HepG2 (cell line): ENCODE measurements around the gene NBPF3. TPM values are rescaled to one million over a fixed set of nuclear protein-coding genes. Genes with fewer than 3 reads are reported as not detected.
A peak's percentile ranks its signal among the peaks of the same experiment; 100 is the strongest.

Experiments
- AFF4 ChIP-seq: sonication (generic); formaldehyde crosslinking; IDR thresholded peaks from 2 replicates; pipeline ENCODE4 v1.4.0; 2020; ENCODE audit warnings: missing genetic modification reagents
- GFI1 ChIP-seq: sonication (generic); formaldehyde crosslinking; IDR thresholded peaks from 2 replicates; pipeline ENCODE4 v1.5.0; 2020; ENCODE audit warnings: missing genetic modification reagents, mild to moderate bottlenecking, borderline replicate concordance
- KMT2B ChIP-seq: IDR thresholded peaks from 2 replicates; pipeline ENCODE4 v1.6.1; 2016; ENCODE audit warnings: missing genetic modification reagents, missing compliant biosample characterization
- MAFF ChIP-seq: IDR thresholded peaks from 2 replicates; pipeline ENCODE4 v1.6.1; 2011; ENCODE audit warnings: low read depth, low read length, improper control_type of control experiment
- MATR3 ChIP-seq: sonication (generic); formaldehyde crosslinking; IDR thresholded peaks from 2 replicates; pipeline ENCODE4 v1.4.0; 2020; ENCODE audit warnings: missing genetic modification reagents
- MXD4 ChIP-seq: IDR thresholded peaks from 2 replicates; pipeline ENCODE4 v1.6.1; 2016; ENCODE audit warnings: mild to moderate bottlenecking, missing biosample characterization, missing genetic modification reagents
- REST ChIP-seq, 2 experiments: IDR thresholded peaks; 2 replicates each; pipeline ENCODE4 v1.6.1; 2011 to 2012; ENCODE audit warnings: low read length in 2 of 2, borderline replicate concordance in 1 of 2, low read depth in 1 of 2, mild to moderate bottlenecking in 1 of 2, moderate library complexity in 1 of 2
- SMARCE1 ChIP-seq: fragments of 450-650 bp; IDR thresholded peaks from 2 replicates; pipeline ENCODE4 v1.6.1; 2017; ENCODE audit warnings: borderline replicate concordance
- SRSF9 ChIP-seq: fragments of 200-400 bp; formaldehyde crosslinking; IDR thresholded peaks from 2 replicates; pipeline ENCODE4 v1.6.1; 2018; ENCODE audit warnings: borderline replicate concordance, mild to moderate bottlenecking, low read depth, low read length; ENCODE audit not compliant: insufficient read depth, poor library complexity, severe bottlenecking
- TERF1 ChIP-seq: sonication (generic); formaldehyde crosslinking; IDR thresholded peaks from 2 replicates; pipeline ENCODE4 v1.8.0; 2022; ENCODE audit warnings: mild to moderate bottlenecking, missing genetic modification reagents, moderate library complexity
- ZNF12 ChIP-seq: sonication (generic); formaldehyde crosslinking; IDR thresholded peaks from 2 replicates; pipeline ENCODE4 v1.5.0; 2020; ENCODE audit warnings: missing genetic modification reagents
- ZNF547 ChIP-seq: sonication (generic); formaldehyde crosslinking; IDR thresholded peaks from 2 replicates; pipeline ENCODE4 v1.5.1; 2020; ENCODE audit warnings: mild to moderate bottlenecking, missing genetic modification reagents
- ZNF687 ChIP-seq: sonication (generic); formaldehyde crosslinking; IDR thresholded peaks from 2 replicates; pipeline ENCODE4 v1.5.1; 2020; ENCODE audit warnings: mild to moderate bottlenecking, missing genetic modification reagents, moderate library complexity
- ZNF780A ChIP-seq: sonication (generic); formaldehyde crosslinking; IDR thresholded peaks from 2 replicates; pipeline ENCODE4 v1.8.0; 2022; ENCODE audit warnings: mild to moderate bottlenecking, missing genetic modification reagents, moderate library complexity
- ZSCAN21 ChIP-seq: sonication (generic); formaldehyde crosslinking; IDR thresholded peaks from 2 replicates; pipeline ENCODE4 v1.8.0; 2022; ENCODE audit warnings: mild to moderate bottlenecking, missing genetic modification reagents, moderate library complexity, borderline replicate concordance
- polyA plus RNA-seq, 8 experiments: library from polyadenylated mRNA; depleted of rRNA in 3 of 8; stranded (reverse) in 7 of 8; unstranded in 1 of 8; fragments of >200 nt; fragmentation: Illumina TruSeq in 4 of 8; extraction: Trizol in 4 of 8; gene quantifications; 2 replicates each; pipeline versions ENCODE4 v1.2.1 to v1.2.3, GENCODE V29; 2011 to 2016; ENCODE audit warnings: low read depth in 4 of 8, missing spikeins in 1 of 8, mixed read lengths in 1 of 8; ENCODE audit not compliant: insufficient read depth in 1 of 8
- total RNA-seq, 5 experiments: library from RNA; depleted of rRNA; stranded (reverse); fragments of >200 nt; fragmentation: Illumina TruSeq; extraction: Trizol; gene quantifications; 2 replicates each; pipeline ENCODE4 v1.2.3, GENCODE V29; 2016; ENCODE audit warnings: low read depth in 1 of 5

The NBPF3 gene
- total and polyA plus RNA-seq, 2 of the 13 experiments (the other 11 are each of a cell fraction or from before 2014, with no cell fraction given), result 3.5 to 4.9 TPM

- 0 out of 2 replicates have a peak, but pooled peaks have one; percentile 63 for TF ChIP-seq ZNF547 (CRISPR knock-in tag)
- TF ChIP-seq KMT2B (CRISPR knock-in tag), result no peak; the same call in 1 of the 2 replicates
- TF ChIP-seq REST (IDR thresholded peaks at IDR 0.05; ENCODE audit: borderline replicate concordance in 1 of 2, low read depth in 1 of 2, low read length in 2 of 2), result no peak
- peak; percentile 90 for TF ChIP-seq ZNF687 (CRISPR knock-in tag)
- TF ChIP-seq ZNF780A (CRISPR knock-in tag), result no peak
- TF ChIP-seq SMARCE1, result no peak
- TF ChIP-seq MXD4, result no peak
- TF ChIP-seq ZSCAN21 (CRISPR knock-in tag), result peak; percentile 40; the same call in 1 of the 2 replicates
- no peak for TF ChIP-seq TERF1
- no peak for TF ChIP-seq MAFF
- no peak for TF ChIP-seq ZNF12
- TF ChIP-seq SRSF9, result no peak
- TF ChIP-seq MATR3 (CRISPR knock-in tag), result no peak
- no peak for TF ChIP-seq AFF4 (CRISPR knock-in tag)
- TF ChIP-seq GFI1 (CRISPR knock-in tag), result no peak
Observed at GRCh38 chr1:21439721-21440629, at the start of gene NBPF3 (continued).
